HEK293 (cell line): Measurements from ENCODE around the gene HGS.

Experiments used
- ZNF302 ChIP-seq: fragments of 450-650 bp; formaldehyde crosslinking; IDR thresholded peaks from 2 replicates; pipeline ENCODE4 v1.5.1; 2016; ENCODE audit warnings: missing biosample characterization, missing genetic modification characterization, low read depth
- TF ChIP-seq, protein P1 (sequence below): fragments of 450-650 bp; formaldehyde crosslinking; IDR thresholded peaks from 2 replicates; pipeline ENCODE4 v1.5.1; 2016; ENCODE audit warnings: missing biosample characterization, missing genetic modification characterization

DNA sequence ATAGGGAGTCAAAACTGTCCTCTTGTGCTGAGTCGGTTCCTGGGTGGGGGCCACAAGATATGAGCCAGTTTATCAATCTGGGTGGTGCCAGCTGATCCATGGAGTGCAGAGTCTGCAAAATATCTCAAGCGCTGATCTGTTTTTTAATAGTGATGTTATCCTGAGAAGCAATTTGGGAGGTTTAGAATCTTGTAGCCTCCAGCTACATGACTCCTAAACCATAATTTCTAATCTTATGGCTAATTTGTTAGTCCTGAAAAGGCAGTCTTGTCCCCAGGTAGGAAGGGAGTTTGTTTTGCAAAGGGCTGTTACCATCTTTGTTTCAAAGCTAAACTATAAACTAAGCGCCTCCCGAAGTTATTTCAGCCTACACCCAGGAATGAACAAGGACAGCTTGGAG lies 45.1 kb upstream of the HGS start:
- TF ChIP-seq ZNF302 (tag by site-specific recombination), result no peak
- TF ChIP-seq, protein P1, sequence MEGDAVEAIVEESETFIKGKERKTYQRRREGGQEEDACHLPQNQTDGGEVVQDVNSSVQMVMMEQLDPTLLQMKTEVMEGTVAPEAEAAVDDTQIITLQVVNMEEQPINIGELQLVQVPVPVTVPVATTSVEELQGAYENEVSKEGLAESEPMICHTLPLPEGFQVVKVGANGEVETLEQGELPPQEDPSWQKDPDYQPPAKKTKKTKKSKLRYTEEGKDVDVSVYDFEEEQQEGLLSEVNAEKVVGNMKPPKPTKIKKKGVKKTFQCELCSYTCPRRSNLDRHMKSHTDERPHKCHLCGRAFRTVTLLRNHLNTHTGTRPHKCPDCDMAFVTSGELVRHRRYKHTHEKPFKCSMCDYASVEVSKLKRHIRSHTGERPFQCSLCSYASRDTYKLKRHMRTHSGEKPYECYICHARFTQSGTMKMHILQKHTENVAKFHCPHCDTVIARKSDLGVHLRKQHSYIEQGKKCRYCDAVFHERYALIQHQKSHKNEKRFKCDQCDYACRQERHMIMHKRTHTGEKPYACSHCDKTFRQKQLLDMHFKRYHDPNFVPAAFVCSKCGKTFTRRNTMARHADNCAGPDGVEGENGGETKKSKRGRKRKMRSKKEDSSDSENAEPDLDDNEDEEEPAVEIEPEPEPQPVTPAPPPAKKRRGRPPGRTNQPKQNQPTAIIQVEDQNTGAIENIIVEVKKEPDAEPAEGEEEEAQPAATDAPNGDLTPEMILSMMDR (tag by site-specific recombination), result no peak
